ENCODE results near the gene ACVR1. TPM values are rescaled to one million over a fixed set of nuclear protein-coding genes. Genes with fewer than 3 reads are reported as not detected.

Gene ACVR1
- total RNA-seq, 2 donors from 2014 or later: 34.5 to 36.8 TPM

DNA sequence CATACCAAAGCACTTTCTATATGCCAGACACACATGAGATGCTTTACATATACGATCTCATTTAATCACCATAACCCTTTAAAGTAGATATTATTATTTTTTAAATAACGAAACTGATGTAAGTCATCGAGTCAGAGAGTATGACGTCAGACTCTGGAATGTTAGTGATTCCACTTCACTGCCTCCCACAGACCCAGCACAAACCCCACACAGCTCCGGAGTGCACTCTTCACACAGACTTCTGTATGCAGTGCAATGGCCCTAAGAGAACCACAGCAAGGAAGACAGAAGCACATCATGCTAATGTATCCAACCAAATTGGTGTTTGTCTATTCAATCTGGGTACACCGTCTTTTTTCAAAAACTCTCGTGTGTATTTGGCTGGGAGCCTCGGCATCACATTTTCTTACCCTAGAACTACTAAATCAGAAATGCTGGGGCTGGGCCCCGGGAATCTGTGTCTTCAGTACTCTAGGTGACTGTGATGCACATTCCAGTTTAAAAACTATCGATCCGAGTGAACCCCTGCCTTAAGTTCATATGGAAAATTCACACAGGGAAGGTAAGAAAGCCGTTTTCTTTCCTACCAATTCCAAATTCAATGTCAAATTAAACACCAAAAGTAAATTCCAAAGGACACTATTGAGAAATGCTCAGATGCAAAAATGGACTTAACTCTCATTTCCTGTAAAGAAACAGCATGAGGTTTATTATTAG is 129.7 kb downstream of the ACVR1 start:
- peaks cover 0 to 18% of the 10 kb centered on the region in 2 donors for H3K4me1 ChIP-seq
- H3K27ac ChIP-seq: no peak overlapping the region
- no peaks in the 10 kb centered on the region for H3K27me3 ChIP-seq

DNA sequence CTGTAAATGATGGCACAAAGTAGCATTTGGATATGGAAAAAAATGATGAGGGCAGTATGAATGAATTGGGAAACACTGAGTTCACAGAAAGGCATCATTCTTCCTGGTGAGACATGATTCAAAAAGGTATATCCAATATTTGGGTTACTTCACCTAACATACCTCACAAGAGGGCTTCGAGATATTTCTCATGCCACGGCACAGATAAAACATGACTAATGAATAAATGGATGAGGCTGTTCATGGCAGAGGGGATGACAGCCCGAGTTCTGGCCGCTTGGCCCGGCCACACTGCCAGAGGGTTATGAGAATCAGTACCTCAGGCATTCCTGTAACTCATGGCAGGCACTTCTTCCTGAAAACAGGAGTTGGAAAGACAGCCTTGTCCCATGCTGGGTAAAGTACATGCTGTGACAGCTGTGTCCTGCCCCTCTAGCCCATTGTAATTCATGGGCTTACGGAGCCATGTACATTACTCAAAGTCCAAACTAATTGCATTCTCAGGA is 131.5 kb downstream of the ACVR1 start:
- TF ChIP-seq, protein P1, sequence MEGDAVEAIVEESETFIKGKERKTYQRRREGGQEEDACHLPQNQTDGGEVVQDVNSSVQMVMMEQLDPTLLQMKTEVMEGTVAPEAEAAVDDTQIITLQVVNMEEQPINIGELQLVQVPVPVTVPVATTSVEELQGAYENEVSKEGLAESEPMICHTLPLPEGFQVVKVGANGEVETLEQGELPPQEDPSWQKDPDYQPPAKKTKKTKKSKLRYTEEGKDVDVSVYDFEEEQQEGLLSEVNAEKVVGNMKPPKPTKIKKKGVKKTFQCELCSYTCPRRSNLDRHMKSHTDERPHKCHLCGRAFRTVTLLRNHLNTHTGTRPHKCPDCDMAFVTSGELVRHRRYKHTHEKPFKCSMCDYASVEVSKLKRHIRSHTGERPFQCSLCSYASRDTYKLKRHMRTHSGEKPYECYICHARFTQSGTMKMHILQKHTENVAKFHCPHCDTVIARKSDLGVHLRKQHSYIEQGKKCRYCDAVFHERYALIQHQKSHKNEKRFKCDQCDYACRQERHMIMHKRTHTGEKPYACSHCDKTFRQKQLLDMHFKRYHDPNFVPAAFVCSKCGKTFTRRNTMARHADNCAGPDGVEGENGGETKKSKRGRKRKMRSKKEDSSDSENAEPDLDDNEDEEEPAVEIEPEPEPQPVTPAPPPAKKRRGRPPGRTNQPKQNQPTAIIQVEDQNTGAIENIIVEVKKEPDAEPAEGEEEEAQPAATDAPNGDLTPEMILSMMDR (IDR thresholded peaks at IDR 0.05): no peak
- Histone ChIP-seq H3K9me3 (no peaks in the 10 kb centered on the region), H3K27me3 (no peaks in the 10 kb centered on the region), H3K27ac (no peak overlapping the region), H3K4me1 (peaks cover 0 to 13% of the 10 kb centered on the region in 2 donors), H3K4me3 (no peak overlapping the region), H3K36me3 (no peaks in the 10 kb centered on the region)
- DNase-seq (ENCODE audit: low spot score): no peak

More for the DNA sequence above, 129.7 kb downstream of the ACVR1 start:
- no peak overlapping the region for H3K4me3 ChIP-seq
- TF ChIP-seq, protein P1 (IDR thresholded peaks at IDR 0.05): no peak
- no peaks in the 10 kb centered on the region for H3K36me3 ChIP-seq
- no peak for DNase-seq (ENCODE audit: low spot score)
- H3K9me3 ChIP-seq: no peaks in the 10 kb centered on the region

DNA sequence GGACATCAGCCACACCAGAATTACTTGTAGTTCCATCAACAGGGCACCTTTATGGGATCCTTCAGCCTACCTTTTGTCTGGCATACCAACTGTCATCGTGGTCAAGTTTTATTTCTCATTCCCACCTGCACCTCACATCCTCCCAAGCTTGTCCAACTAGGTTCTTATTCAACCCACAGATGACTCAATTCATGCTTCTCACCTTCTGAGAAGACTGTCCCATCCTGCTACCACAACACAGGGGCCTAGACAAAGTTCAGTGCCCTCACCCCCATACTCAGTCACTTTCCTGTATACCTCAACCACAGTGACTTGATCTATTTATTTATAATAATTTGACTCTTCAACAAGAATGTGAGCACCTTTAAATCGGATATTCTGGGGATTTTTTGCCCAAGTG is 133.1 kb downstream of the ACVR1 start:
- no peaks in the 10 kb centered on the region for H3K27me3 ChIP-seq
- TF ChIP-seq, protein P1 (IDR thresholded peaks at IDR 0.05): no peak
- no peak for DNase-seq (ENCODE audit: low spot score)
- H3K4me1 ChIP-seq: peaks cover 0 to 7% of the 10 kb centered on the region in 2 donors
- H3K27ac ChIP-seq: no peak overlapping the region
- peaks cover 4% of the 10 kb centered on the region for H3K36me3 ChIP-seq
- H3K9me3 ChIP-seq: no peaks in the 10 kb centered on the region
- no peak overlapping the region for H3K4me3 ChIP-seq

DNA sequence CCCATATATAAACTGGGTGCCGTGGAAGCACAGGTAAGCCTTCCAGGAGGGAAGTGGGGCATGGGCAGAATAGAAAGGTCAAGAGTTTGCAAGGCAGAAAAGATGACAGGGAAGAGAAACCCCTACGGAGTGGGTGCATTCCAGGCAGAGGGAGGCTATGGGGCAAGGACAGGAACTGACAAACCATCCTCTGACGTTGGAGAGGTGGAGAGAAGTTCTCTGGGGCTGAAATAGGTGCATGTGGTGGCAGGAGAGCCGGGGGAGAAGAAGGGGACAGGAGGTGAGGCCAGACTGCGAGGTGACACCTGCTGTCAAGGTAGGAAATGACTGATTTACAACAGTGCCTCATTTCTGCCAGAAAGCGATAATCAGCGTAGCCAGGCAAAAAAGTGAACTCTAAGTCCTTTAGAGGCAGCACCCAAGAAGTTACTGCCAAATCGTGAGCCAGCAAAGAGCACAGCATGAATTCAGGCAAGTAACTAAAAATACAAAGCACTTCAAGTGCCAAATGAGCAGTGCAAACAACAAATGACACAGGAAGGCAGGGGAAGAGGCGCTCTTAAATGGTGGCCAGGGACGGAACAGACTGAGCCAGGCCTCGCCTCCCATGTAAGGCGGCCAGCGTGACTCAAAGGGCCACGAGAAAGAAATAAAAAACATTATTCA is 134.2 kb downstream of the ACVR1 start:
- Histone ChIP-seq H3K4me3 (no peak overlapping the region), H3K36me3 (peaks cover 15% of the 10 kb centered on the region), H3K27me3 (no peaks in the 10 kb centered on the region), H3K4me1 (no peaks in the 10 kb centered on the region), H3K9me3 (no peaks in the 10 kb centered on the region), H3K27ac (no peak overlapping the region)
- TF ChIP-seq, protein P1 (IDR thresholded peaks at IDR 0.05): no peak
- DNase-seq (ENCODE audit: low spot score): no peak

DNA sequence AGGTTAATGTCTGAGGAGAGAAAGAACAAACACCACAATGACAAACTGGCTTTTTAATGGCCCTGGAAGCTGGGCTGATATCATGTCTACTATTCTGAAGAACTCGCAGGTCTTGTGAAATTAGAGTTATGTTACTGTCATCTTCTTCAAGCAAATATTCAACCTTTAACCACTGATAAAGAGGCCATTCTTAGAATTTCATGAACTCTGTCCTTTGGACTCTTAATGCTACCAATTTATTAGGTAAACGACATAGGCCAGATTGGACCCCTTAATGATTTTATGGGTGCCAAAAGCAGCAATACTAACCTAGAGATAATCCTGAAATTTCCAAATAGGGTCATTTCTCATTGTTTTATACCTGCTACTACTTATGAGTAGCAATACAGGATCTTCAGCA is 138.5 kb downstream of the ACVR1 start:
- Histone ChIP-seq H3K4me3 (no peak overlapping the region), H3K4me1 (no peaks in the 10 kb centered on the region), H3K27me3 (no peaks in the 10 kb centered on the region), H3K27ac (no peak overlapping the region), H3K9me3 (no peaks in the 10 kb centered on the region), H3K36me3 (peaks cover 42% of the 10 kb centered on the region)
- TF ChIP-seq, protein P1 (IDR thresholded peaks at IDR 0.05): no peak
- DNase-seq (ENCODE audit: low spot score): no peak
